Loucy (cell line): ENCODE data around the gene MADD.

Experiments used
- EZH2phosphoT487 ChIP-seq: fragments of 200-600 bp; IDR thresholded peaks from 2 replicates; pipeline ENCODE4 v1.6.1; 2018; ENCODE audit warnings: antibody characterized with exemption, mild to moderate bottlenecking, moderate library complexity, borderline replicate concordance
- TF ChIP-seq, protein P1 (sequence below): fragments of 200-600 bp; sonication (generic); conservative IDR thresholded peaks from 2 replicates; pipeline ENCODE4 v1.5.1; 2014; ENCODE audit warnings: mild to moderate bottlenecking, antibody characterized with exemption, low read length

GRCh38 chr11:47376525-47377371, 106.8 kb downstream of the MADD start:
- TF ChIP-seq, protein P1, sequence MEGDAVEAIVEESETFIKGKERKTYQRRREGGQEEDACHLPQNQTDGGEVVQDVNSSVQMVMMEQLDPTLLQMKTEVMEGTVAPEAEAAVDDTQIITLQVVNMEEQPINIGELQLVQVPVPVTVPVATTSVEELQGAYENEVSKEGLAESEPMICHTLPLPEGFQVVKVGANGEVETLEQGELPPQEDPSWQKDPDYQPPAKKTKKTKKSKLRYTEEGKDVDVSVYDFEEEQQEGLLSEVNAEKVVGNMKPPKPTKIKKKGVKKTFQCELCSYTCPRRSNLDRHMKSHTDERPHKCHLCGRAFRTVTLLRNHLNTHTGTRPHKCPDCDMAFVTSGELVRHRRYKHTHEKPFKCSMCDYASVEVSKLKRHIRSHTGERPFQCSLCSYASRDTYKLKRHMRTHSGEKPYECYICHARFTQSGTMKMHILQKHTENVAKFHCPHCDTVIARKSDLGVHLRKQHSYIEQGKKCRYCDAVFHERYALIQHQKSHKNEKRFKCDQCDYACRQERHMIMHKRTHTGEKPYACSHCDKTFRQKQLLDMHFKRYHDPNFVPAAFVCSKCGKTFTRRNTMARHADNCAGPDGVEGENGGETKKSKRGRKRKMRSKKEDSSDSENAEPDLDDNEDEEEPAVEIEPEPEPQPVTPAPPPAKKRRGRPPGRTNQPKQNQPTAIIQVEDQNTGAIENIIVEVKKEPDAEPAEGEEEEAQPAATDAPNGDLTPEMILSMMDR: no peak
- TF ChIP-seq EZH2phosphoT487: no peak
